ENCODE data around the gene IQCF6.
"Not testable (repeated sequence)": the region's sequence is repeated elsewhere in the genome, so short reads cannot be mapped to it uniquely, and the experiment has no call there.

The IQCF6 gene

GRCh38 chr3:51759203-51759602 is 19.8 kb downstream of the IQCF6 start:
- DNase-seq = no peak

DNA sequence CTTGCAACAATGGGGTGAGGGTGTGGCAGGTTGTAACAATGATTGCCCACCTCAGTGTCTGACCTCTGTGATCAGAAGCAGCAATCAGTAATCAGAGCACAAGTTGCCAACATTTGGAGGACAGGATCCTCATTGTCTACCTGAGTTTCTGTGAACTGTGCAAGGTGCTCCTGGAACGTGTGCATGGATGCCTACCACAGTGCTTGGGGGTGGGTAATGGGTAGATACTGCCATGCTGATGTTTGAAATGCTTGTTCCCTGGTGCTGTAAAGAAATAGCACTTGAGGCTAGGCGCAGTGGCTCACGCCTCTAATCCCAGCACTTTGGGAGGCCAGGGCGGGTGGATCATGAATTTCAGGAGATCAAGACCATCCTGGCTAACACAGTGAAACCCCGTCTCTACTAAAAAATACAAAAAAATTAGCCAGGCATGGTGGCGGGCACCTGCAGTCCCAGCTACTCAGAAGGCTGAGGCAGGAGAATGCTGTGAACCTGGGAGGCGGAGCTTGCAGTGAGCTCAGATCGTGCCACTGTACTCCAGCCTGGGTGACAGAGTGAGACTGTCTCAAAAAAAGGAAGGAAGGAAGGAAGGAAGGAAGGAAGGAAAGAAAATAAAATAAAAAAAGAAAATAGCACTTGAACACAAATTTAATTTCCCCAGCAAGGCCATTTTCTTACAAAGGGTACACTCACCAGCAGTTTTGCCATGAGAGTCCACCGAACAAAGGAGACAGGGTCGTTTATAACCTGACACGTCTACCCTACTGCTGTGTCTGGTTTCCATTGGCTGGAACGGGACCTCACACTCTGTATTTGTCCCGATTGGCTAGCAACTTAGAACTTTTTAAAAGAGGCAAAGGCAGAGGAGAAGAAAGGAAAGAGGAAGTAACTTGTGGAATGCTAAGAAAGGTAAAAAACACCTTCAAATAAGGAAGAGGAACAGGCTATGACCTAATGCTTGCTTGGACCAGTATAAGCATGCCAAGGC is 25.0 kb downstream of the IQCF6 start:
- DNase-seq = not testable (repeated sequence)

DNA sequence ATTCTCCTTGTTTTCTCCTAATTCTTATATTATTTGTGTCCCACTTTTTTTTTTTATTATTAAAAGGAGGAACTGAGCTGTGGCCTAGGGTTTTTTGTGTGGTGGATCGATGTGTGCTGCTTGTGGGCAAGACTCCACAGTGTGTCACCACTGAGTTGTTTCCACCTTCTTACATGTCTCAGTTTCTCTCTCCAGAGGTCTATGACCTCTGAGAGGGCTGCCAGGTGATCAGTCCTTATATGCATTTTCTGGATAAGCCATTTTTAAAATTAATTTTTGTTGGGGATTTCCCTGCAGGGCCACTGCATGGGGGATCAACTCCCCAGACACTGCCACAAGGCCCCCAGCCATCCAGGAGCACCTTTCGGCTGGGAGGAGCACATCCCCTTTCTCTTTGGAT is 27.8 kb downstream of the IQCF6 start:
- DNase-seq = no peak

GRCh38 chr3:51750878-51751277 is 28.2 kb downstream of the IQCF6 start:
- no peak for DNase-seq

DNA sequence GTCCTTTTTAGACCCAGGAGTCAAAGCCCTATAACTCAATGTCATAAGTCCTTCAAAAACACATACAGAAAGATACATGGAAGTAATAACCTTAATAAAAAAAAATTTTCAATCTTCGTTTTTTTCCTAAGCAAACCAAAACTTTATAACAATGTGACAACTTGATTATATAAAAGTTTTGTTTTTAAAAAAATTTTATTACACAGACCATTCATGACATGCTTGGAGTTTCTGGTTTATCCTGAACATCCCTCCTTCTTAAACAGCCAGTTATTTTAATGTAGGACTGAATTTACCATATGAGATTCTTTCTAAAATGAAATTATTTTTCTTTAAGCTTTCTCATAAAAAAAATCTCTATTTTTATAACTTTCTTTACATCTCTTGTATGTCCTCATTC is 30.7 kb downstream of the IQCF6 start:
- no peak for DNase-seq

- DNase-seq = no peak
Observed at GRCh38 chr3:51747840-51748239, 31.2 kb downstream of the IQCF6 start.

DNA sequence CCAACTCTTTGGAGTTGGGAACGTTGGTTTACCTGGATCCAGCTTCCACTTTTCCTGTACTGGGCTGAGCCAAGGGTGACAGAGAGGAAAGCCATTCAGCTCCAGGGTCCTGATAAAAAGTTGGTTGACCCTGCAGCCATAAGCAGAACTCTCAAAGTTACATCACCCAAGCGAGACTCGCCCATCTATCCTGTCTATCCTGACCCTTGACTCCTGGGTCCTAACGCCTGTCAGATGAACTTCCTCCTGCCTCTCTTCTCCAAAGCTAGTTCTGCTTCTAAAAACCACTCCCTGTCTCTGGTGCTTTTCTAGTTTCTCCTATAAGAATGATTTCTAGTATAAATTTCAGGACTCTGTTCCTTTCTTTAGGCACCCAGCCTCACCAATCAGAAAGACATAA is 36.1 kb downstream of the IQCF6 start:
- not testable (repeated sequence) for DNase-seq

DNA sequence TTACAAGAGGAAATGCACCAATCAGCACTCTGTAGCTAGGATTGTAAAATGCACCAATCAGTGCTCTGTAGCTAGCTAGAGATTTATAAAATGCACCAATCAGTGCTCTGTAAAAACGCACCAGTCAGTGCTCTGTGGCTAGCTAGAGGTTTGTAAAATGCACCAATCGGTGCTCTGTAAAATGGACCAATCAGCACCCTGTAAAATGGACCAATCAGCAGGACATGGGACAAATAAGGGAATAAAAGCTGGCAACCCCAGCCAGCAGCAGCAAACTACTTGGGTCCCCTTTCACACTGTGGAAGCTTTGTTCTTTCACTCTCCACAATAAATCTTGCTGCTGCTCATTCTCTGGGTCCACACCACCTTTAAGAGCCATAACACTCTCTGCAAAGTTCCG is 36.7 kb downstream of the IQCF6 start:
- not testable (repeated sequence) for DNase-seq

GRCh38 chr3:51739110-51739509 is 39.9 kb downstream of the IQCF6 start:
- no peak for DNase-seq

GRCh38 chr3:51735950-51736349 is 43.1 kb downstream of the IQCF6 start:
- no peak for DNase-seq

DNA sequence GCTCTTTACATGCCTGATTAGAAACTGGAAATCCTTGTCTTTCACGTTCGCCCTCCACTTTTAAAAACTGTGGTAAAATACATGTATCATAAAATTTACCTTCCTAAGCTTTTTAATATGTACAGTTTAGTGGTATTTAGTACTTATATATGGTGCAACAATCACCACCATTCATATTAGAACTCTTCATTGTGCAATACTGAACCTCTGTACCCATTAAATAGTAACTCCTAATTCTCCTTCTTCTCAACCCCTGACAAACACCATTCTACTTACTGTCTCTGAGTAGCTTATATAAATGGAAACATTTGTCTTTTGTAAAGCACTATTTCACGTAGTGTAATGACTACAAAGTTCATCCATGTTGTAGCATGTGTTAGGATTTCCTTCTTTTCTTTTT is 44.0 kb downstream of the IQCF6 start:
- DNase-seq = no peak

DNA sequence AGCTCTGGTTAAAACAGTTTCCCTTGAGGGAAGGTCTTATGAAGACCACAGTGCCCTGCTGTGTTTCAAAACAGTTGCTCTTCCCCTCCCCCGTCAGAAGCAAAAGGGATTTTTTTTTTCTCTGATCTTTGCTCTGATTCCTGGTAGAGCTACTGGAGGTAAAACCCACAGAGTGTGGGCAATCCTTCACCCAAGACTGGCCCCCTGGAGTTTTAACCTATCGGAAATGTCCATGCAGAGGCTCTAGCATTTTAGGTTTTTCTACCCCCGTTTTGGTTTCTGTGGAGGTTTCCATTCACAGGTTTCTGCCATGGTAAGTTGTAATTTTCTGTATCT is 44.5 kb downstream of the IQCF6 start:
- no peak for DNase-seq

DNA sequence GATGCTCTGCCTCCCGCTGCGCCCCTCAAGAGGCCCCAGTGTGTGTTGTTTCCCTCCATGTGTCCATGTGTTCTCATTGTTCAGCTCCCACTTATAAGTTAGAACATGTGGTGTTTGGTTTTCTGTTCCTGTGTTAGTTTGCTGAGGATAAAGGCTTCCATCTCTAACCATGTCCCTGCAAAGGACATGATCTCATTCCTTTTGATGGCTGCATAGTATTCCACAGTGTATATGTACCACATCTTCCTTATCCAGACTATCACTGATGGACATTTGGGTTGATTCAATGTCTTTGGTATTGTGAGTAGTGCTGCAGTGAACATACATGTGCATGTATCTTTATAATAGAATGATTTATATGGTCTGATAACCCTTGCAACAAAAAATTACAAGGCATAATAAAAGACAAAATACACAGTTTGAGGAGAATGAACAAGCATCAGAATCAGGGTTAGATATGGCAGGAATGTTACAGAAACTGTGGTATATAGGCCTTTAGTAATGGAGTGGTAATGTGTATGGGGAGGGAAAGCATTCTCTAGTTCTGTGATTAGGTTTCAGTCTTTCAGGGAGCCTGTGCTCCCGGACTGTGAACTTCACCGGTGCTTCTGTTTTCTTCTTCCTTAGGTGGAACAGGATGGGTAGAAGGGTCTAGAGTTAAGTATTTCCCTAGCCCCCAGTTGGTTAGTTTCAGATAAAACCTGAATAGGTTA is 45.0 kb downstream of the IQCF6 start:
- no peak for DNase-seq

GRCh38 chr3:51729042-51729633 is 49.9 kb downstream of the IQCF6 start:
- DNase-seq = no peak
